ENCODE results near the gene DNAH2.

The DNAH2 gene

DNA sequence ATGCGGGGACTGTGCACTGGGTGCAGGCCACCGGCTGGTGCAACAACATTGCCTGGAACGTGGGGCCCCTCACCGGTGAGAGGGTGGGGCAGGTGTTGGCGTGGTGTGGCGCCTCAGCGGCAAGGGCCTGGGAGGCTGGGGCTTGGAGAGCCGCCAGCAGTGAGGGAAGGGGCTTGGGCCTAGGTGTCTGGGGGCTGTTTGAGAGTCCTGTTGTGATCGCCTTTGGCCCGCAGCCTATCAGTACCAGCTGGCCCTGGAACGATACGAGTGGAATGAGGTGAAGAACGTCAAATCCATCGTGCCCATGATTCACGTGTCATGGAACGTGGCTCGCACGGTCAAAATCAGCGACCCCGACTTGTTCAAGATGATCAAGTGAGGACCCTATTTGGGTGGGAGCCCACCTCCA is 134.7 kb downstream of the DNAH2 start:
- H3K9ac ChIP-seq (ENCODE audit: low read depth, low read length): no peak overlapping the region
- H3K9me3 ChIP-seq (ENCODE audit: control insufficient read depth, insufficient read depth, low read length): no peaks in the 10 kb centered on the region
- peaks cover 5% of the 10 kb centered on the region; the same call in 1 of the 2 replicates for H3K4me1 ChIP-seq (ENCODE audit: insufficient read depth, low read length)
- no peaks in the 10 kb centered on the region for H3K36me3 ChIP-seq (ENCODE audit: insufficient read depth, low read length)

DNA sequence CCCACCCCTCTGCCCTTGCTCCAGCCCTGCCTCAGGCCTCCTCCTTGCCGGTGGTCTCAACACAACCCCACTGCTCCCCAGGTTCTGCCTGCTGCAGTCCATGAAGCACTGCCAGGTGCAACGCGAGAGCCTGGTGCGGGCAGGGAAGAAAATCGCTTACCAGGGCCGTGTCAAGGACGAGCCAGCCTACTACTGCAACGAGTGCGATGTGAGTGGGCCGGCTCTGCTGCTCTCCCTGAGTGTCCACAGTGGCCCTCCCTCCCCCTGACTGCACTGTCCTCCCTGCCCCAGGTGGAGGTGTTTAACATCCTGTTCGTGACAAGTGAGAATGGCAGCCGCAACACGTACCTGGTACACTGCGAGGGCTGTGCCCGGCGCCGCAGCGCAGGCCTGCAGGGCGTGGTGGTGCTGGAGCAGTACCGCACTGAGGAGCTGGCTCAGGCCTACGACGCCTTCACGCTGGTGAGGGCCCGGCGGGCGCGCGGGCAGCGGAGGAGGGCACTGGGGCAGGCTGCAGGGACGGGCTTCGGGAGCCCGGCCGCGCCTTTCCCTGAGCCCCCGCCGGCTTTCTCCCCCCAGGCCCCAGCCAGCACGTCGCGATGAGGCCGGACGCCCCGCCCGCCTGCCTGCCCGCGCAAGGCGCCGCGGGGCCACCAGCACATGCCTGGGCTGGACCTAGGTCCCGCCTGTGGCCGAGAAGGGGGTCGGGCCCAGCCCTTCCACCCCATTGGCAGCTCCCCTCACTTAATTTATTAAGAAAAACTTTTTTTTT is 135.6 kb downstream of the DNAH2 start:
- H3K4me1 ChIP-seq (ENCODE audit: insufficient read depth, low read length): peaks cover 5% of the 10 kb centered on the region; the same call in 1 of the 2 replicates
- no peaks in the 10 kb centered on the region for H3K36me3 ChIP-seq (ENCODE audit: insufficient read depth, low read length)
- no peaks in the 10 kb centered on the region for H3K9me3 ChIP-seq (ENCODE audit: control insufficient read depth, insufficient read depth, low read length)
- H3K9ac ChIP-seq (ENCODE audit: low read depth, low read length): peak overlapping the region; percentile 25; the same call in 1 of the 2 replicates

DNA sequence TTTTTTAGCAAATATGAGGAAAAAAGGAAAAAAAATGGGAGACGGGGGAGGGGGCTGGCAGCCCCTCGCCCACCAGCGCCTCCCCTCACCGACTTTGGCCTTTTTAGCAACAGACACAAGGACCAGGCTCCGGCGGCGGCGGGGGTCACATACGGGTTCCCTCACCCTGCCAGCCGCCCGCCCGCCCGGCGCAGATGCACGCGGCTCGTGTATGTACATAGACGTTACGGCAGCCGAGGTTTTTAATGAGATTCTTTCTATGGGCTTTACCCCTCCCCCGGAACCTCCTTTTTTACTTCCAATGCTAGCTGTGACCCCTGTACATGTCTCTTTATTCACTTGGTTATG is 136.1 kb downstream of the DNAH2 start:
- no peaks in the 10 kb centered on the region for H3K36me3 ChIP-seq (ENCODE audit: insufficient read depth, low read length)
- H3K4me1 ChIP-seq (ENCODE audit: insufficient read depth, low read length): peaks cover 5% of the 10 kb centered on the region; the same call in 1 of the 2 replicates
- peak overlapping the region; percentile 25; the same call in 1 of the 2 replicates for H3K9ac ChIP-seq (ENCODE audit: low read depth, low read length)
- no peaks in the 10 kb centered on the region for H3K9me3 ChIP-seq (ENCODE audit: control insufficient read depth, insufficient read depth, low read length)

DNA sequence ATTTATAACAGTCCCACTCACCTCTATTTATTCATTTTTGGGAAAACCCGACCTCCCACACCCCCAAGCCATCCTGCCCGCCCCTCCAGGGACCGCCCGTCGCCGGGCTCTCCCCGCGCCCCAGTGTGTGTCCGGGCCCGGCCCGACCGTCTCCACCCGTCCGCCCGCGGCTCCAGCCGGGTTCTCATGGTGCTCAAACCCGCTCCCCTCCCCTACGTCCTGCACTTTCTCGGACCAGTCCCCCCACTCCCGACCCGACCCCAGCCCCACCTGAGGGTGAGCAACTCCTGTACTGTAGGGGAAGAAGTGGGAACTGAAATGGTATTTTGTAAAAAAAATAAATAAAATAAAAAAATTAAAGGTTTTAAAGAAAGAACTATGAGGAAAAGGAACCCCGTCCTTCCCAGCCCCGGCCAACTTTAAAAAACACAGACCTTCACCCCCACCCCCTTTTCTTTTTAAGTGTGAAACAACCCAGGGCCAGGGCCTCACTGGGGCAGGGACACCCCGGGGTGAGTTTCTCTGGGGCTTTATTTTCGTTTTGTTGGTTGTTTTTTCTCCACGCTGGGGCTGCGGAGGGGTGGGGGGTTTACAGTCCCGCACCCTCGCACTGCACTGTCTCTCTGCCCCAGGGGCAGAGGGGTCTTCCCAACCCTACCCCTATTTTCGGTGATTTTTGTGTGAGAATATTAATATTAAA is 136.7 kb downstream of the DNAH2 start:
- H3K4me1 ChIP-seq (ENCODE audit: insufficient read depth, low read length): peaks cover 5% of the 10 kb centered on the region; the same call in 1 of the 2 replicates
- H3K36me3 ChIP-seq (ENCODE audit: insufficient read depth, low read length): no peaks in the 10 kb centered on the region
- no peaks in the 10 kb centered on the region for H3K9me3 ChIP-seq (ENCODE audit: control insufficient read depth, insufficient read depth, low read length)
- H3K9ac ChIP-seq (ENCODE audit: low read depth, low read length): peak overlapping the region; percentile 25; the same call in 1 of the 2 replicates

DNA sequence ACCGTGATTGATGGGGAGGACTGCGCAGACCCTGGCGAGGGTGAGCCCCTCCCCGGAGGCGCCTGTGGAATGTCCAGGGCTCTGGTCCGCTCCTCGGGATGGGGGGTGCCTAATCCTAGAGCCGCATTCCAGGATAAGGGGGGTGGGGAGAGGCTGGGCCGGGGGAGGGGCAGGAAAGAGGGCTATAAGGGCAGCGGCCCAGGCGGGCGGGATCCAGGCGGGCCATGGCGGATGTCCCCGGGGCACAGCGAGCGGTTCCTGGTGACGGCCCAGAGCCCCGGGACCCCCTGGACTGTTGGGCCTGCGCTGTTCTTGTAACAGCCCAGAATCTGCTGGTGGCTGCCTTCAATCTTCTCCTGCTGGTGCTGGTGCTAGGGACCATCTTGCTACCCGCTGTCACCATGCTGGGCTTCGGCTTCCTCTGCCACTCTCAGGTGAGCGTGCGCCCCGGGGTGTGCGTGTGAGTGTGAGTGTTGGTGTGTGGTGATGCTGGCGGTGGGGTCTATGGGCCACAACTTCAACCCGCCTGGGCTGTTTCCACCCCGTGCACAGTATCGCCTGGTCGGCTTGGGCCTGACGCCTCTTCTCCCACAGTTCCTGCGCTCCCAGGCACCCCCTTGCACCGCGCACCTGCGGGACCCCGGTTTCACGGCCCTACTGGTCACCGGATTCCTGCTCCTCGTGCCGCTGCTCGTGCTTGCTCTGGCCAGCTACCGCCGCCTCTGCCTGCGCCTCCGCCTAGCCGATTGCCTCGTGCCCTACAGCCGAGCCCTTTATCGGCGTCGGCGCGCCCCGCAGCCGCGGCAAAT is 137.5 kb downstream of the DNAH2 start, which contains the start of gene TMEM88:
TSS of gene TMEM88 (plus strand) at position 216 of the 809 bp plus-strand sequence. CDS start at position 225, 9 bp downstream.
- Histone ChIP-seq H3K4me1 (ENCODE audit: insufficient read depth, low read length) (peaks cover 5% of the 10 kb centered on the region; the same call in 1 of the 2 replicates), H3K9me3 (ENCODE audit: control insufficient read depth, insufficient read depth, low read length) (no peaks in the 10 kb centered on the region), H3K9ac (ENCODE audit: low read depth, low read length) (peak within 1 kb of the TSS; percentile 35; the same call in 1 of the 2 replicates), H3K36me3 (ENCODE audit: insufficient read depth, low read length) (no peaks in the 10 kb centered on the region)

DNA sequence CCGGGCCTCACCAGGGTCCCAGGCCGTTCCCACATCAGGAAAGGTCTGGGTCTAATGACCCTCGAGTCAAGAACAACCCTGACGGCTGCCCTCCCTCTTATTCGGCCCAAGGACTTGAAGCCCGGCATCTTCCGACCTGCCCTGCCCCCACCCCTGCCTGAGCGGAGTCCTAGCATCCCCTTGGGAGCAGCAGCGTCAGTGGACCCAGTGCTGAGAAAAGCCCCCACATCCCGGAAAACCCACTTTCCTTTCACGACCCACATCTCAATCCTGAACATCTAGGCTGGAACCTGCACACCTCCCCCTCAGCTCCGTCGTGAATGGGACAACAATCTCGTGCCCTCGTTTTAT is 138.1 kb downstream of the DNAH2 start:
- Histone ChIP-seq H3K9ac (ENCODE audit: low read depth, low read length) (peak overlapping the region; percentile 35; the same call in 1 of the 2 replicates), H3K4me1 (ENCODE audit: insufficient read depth, low read length) (peaks cover 5% of the 10 kb centered on the region; the same call in 1 of the 2 replicates), H3K9me3 (ENCODE audit: control insufficient read depth, insufficient read depth, low read length) (no peaks in the 10 kb centered on the region)

DNA sequence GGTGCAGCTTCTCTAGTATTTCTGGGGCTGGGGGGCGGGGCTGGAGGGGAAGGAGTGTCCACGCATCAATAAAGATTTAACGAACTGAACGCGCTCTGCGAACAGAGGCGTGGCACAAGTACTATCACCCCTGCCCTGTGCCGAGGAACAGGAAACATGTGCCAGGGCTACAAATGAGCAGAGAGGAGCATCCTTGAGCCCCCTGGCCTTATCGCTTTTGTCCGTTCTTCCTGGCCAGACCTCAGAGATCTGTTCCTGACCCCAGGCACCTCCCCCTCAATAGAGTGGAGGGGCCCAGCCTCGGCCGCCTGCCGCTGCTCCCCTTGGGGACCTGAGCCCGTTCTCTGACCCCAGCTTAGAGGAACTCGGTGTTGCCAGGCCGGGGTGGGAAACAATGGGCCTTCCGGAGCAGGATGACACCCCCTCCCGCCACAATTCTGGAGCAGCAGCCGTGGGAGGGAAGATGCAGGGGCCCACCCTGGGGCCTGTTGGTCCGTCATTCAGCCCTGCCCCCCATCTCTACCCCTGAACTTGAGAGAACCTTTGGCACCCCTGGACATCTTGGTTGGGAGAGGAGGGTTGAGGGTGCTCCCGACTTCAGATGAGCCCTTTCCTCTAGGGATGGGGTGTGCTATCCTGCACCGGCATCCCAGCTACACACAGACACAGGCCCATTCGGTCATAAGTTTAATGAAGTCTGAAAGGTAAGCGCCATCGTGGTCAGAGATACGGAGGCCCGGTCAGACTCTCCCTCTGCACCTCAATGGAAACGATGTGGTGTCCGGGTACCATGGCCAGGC is 138.7 kb downstream of the DNAH2 start:
- H3K9me3 ChIP-seq (ENCODE audit: control insufficient read depth, insufficient read depth, low read length): no peaks in the 10 kb centered on the region
- H3K4me1 ChIP-seq (ENCODE audit: insufficient read depth, low read length): peaks cover 5% of the 10 kb centered on the region; the same call in 1 of the 2 replicates
- H3K36me3 ChIP-seq (ENCODE audit: insufficient read depth, low read length): no peaks in the 10 kb centered on the region
- peak overlapping the region; percentile 92 for H3K9ac ChIP-seq (ENCODE audit: low read depth, low read length)

More for the DNA sequence above, 138.1 kb downstream of the DNAH2 start:
- H3K36me3 ChIP-seq (ENCODE audit: insufficient read depth, low read length): no peaks in the 10 kb centered on the region

DNA sequence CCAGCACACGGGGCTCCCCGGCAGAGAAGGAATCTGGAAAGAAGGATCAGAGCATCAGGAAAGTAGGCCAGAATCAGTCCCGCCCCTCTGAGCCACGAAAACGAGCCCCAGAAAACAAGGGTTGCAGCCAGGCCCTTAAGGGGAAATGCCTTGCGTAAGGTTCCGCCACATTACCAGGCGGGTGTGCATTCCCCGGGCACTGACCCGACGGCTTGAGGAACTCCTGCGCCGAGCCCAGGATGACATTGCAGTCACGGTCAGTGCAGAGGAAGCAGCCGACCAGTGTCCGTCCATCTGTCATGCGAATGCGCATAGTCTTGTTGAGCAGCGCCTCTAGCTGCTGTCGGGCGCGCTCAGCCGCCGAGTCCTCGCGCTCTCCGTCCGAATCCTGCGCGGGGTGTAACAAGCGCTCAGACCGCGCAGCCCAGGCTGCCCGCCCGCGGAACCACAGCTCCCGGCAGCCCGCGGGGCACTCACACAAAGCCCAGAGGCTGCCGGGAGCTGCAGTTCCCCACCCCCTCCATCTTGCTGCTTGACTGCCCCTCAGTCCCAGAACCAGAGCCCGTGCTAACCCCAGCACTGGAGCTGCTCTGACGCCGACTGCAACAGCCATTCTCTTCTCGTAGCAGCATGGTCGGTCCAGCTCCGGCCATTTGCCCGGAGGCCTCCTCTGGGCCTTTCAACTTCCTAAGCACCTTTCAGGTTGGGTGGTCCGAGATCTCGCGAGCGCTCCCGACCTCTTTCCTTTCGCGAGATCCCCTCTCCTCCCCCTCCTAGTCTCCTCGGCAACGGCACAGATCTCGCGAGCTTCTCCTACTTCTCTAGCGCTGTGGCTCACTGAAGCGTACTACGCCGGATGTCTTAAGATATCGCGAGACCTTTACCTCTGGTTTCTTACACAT is 139.5 kb downstream of the DNAH2 start, which contains the start of gene NAA38:
TSS of gene NAA38 (minus strand) at position 749 of the 902 bp plus-strand sequence. CDS start at position 653, 96 bp downstream.
- peaks cover 5% of the 10 kb centered on the region; the same call in 1 of the 2 replicates for H3K4me1 ChIP-seq (ENCODE audit: insufficient read depth, low read length)
- H3K9me3 ChIP-seq (ENCODE audit: control insufficient read depth, insufficient read depth, low read length): no peaks in the 10 kb centered on the region
- H3K36me3 ChIP-seq (ENCODE audit: insufficient read depth, low read length): no peaks in the 10 kb centered on the region
- H3K9ac ChIP-seq (ENCODE audit: low read depth, low read length): peak within 1 kb of the TSS; percentile 92

DNA sequence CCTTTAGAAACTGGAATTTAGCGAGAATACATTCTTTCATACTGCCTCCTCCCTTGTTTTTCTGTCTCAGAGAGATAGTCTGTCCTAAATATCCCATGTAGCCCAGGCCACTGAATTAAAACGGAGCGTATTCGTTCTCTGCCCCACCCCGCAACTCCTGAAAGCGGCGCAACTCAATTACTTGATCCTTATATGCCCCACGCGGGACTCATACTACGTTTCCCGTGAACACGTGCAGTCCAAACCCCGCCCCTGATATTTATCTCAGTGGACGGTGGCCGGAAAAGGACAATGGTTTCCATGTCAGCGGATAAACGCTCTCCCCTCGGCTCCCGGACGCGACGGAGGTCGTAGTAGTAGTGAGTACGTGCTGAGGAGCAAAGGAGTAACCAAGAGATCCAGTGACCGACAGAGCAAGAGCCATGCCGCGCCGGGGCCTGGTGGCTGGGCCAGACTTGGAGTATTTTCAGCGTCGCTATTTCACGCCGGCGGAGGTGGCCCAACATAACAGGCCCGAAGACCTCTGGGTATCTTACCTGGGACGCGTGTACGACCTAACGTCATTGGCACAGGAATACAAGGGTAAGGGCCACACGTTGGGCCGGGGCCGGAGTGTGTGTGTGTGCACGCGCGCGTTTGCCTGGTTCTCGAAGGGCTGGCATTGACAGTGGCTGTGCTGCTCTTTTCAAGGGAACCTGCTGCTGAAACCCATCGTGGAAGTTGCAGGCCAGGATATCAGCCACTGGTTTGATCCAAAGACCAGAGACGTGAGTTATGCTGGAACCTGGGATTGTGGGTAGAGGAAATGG is 140.4 kb downstream of the DNAH2 start, which contains the start of gene CYB5D1:
TSS of gene CYB5D1 (plus strand) at position 291 of the 809 bp plus-strand sequence. CDS start at position 423, 132 bp downstream.
- H3K9ac ChIP-seq (ENCODE audit: low read depth, low read length): peak within 1 kb of the TSS; percentile 92
- H3K4me1 ChIP-seq (ENCODE audit: insufficient read depth, low read length): peaks cover 7% of the 10 kb centered on the region; the same call in 1 of the 2 replicates
- no peaks in the 10 kb centered on the region for H3K36me3 ChIP-seq (ENCODE audit: insufficient read depth, low read length)
- H3K9me3 ChIP-seq (ENCODE audit: control insufficient read depth, insufficient read depth, low read length): no peaks in the 10 kb centered on the region

DNA sequence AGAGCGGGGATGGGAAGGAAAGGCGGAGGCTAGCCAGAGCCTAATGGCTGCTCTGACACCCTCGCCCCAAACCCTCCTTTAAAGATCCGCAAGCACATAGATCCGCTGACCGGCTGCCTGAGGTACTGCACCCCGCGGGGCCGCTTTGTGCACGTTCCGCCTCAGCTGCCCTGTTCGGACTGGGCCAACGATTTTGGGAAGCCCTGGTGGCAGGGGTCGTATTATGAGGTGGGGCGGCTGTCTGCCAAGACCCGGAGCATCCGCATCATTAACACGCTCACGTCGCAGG is 140.9 kb downstream of the DNAH2 start:
- H3K9ac ChIP-seq (ENCODE audit: low read depth, low read length): peak overlapping the region; percentile 92
- H3K4me1 ChIP-seq (ENCODE audit: insufficient read depth, low read length): peaks cover 11% of the 10 kb centered on the region; the same call in 1 of the 2 replicates
- no peaks in the 10 kb centered on the region for H3K9me3 ChIP-seq (ENCODE audit: control insufficient read depth, insufficient read depth, low read length)
- no peaks in the 10 kb centered on the region for H3K36me3 ChIP-seq (ENCODE audit: insufficient read depth, low read length)

DNA sequence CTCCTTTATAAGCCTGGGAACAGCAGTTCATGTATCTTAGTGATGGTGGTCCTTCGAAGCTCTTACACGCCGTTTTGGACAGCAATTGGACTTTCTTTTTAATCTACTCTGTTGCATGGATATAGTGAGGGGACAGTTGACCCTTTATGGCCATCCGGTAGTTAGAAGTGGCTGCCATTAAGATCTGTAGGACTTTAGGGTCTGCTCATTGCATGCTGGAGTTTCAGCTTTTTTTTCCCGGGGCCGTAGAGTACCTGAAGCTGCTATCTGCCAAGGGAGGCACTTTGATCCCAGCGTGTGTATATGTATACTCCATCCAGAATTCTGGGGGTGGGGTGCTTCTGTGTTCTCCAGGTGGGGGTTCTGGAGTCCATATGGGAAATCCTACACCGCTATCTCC is 141.5 kb downstream of the DNAH2 start:
- Histone ChIP-seq H3K4me1 (ENCODE audit: insufficient read depth, low read length) (peaks cover 11% of the 10 kb centered on the region; the same call in 1 of the 2 replicates), H3K9ac (ENCODE audit: low read depth, low read length) (peak overlapping the region; percentile 92), H3K9me3 (ENCODE audit: control insufficient read depth, insufficient read depth, low read length) (no peaks in the 10 kb centered on the region), H3K36me3 (ENCODE audit: insufficient read depth, low read length) (peaks cover 3% of the 10 kb centered on the region; the same call in 1 of the 2 replicates)
